Parathyroid adenoma (tissue), 2 donors: Measurements from ENCODE around the gene TRIM28.

Experiments used
- H2AFZ ChIP-seq: fragments of 300-600 bp; sonication (generic); one replicate; pipeline ENCODE4 v1.7.0; 2017; ENCODE audit warnings: antibody characterized with exemption, mild to moderate bottlenecking
- H3K27ac ChIP-seq: fragments of 300-600 bp; sonication (generic); one replicate; pipeline ENCODE4 v1.7.0; 2017
- H3K27me3 ChIP-seq: fragments of 300-600 bp; sonication (generic); one replicate; pipeline ENCODE4 v1.7.0; 2017; ENCODE audit warnings: low read length; ENCODE audit not compliant: control insufficient read depth, insufficient read depth
- H3K36me3 ChIP-seq: fragments of 300-600 bp; sonication (generic); one replicate; pipeline ENCODE4 v1.7.0; 2017; ENCODE audit warnings: low read length; ENCODE audit not compliant: control insufficient read depth, insufficient read depth
- H3K4me1 ChIP-seq: fragments of 300-600 bp; sonication (generic); one replicate; pipeline ENCODE4 v1.7.0; 2017; ENCODE audit warnings: control low read depth
- H3K4me2 ChIP-seq: fragments of 300-600 bp; sonication (generic); one replicate; pipeline ENCODE4 v1.7.0; 2017; ENCODE audit warnings: low read length
- H3K4me3 ChIP-seq: fragments of 300-600 bp; sonication (generic); one replicate; pipeline ENCODE4 v1.7.0; 2017; ENCODE audit warnings: low read depth, low read length
- H3K79me2 ChIP-seq: fragments of 300-600 bp; sonication (generic); one replicate; pipeline ENCODE4 v1.7.0; 2017; ENCODE audit warnings: control low read depth
- H3K9ac ChIP-seq: fragments of 300-600 bp; sonication (generic); one replicate; pipeline ENCODE4 v1.7.0; 2017; ENCODE audit warnings: mild to moderate bottlenecking
- H3K9me3 ChIP-seq: fragments of 300-600 bp; sonication (generic); one replicate; pipeline ENCODE4 v1.7.0; 2017; ENCODE audit warnings: low read length; ENCODE audit not compliant: control insufficient read depth
- CTCF ChIP-seq: fragments of 300-600 bp; sonication (generic); IDR thresholded peaks from one replicate; pipeline ENCODE4 v1.7.0; 2017; ENCODE audit warnings: antibody characterized with exemption, mild to moderate bottlenecking
- donor health status: primary hyperparathyroidism.

Gene TRIM28

GRCh38 chr19:58513213-58513693 lies 30.6 kb upstream of the TRIM28 start:
- Histone ChIP-seq H2AFZ (peak overlapping the region; percentile 79), H3K4me3 (no peak overlapping the region), H3K27me3 (no peaks in the 10 kb centered on the region), H3K4me1 (peaks cover 8% of the 10 kb centered on the region), H3K79me2 (peaks cover 35% of the 10 kb centered on the region), H3K36me3 (no peaks in the 10 kb centered on the region), H3K9me3 (no peaks in the 10 kb centered on the region), H3K9ac (no peak overlapping the region), H3K4me2 (peak overlapping the region; percentile 69), H3K27ac (peak overlapping the region; percentile 65)
- no peak for TF ChIP-seq CTCF

DNA sequence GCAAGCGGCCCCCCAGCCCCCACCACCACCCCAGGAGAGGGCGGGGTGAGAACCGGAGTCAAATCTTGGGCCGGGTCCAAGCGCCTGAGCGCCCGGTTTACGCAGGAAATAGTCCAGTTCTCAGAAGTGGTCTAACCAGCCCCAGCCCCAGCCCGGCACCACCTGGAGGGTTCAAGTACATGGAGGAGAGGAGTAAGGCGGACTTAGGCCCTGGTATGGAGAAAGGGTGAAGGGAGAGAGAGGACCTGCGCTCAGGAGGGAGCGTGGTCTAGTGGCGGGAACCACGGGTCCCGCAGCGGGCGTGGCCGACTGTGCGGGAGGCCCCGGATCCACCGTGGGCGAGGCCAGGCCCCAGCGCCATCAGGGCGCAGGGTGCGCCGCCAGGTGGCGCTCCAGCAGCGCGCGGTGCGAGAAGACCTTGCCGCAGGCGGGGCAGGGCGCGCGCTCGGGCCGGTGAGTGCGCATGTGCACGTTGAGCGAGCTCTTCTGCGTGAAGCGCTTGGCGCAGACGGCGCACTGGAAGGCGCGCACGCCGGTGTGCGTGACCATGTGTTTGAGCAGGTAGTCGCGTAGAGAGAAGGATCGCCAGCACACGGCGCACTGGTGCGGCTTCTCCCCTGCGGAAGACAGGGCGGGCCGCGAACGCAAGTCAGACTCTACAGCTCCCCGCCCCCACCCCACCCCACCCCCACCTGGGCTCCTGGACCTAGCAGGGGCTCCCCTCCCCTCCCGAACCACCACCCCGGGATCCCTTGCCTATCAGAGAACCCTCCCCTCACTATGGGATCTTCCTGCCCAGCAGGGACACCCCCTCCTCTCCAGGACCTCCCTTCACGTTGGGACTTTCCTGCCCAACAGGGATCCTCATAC lies 29.9 kb upstream of the TRIM28 start:
- Histone ChIP-seq H3K79me2 (peaks cover 36% of the 10 kb centered on the region), H2AFZ (peak overlapping the region; percentile 79), H3K36me3 (no peaks in the 10 kb centered on the region), H3K9me3 (no peaks in the 10 kb centered on the region), H3K27me3 (no peaks in the 10 kb centered on the region), H3K27ac (peak overlapping the region; percentile 65), H3K9ac (no peak overlapping the region), H3K4me1 (peaks cover 9% of the 10 kb centered on the region), H3K4me2 (peak overlapping the region; percentile 69), H3K4me3 (peak overlapping the region; percentile 42)
- peak; percentile 93 for TF ChIP-seq CTCF

GRCh38 chr19:58514564-58515022 lies 29.3 kb upstream of the TRIM28 start:
- H3K9ac ChIP-seq, result no peak overlapping the region
- peaks cover 9% of the 10 kb centered on the region for H3K4me1 ChIP-seq
- no peak overlapping the region for H2AFZ ChIP-seq
- peaks cover 36% of the 10 kb centered on the region for H3K79me2 ChIP-seq
- no peak overlapping the region for H3K27ac ChIP-seq
- no peak for TF ChIP-seq CTCF
- no peaks in the 10 kb centered on the region for H3K9me3 ChIP-seq
- no peaks in the 10 kb centered on the region for H3K27me3 ChIP-seq
- no peaks in the 10 kb centered on the region for H3K36me3 ChIP-seq
- peak overlapping the region; percentile 42 for H3K4me2 ChIP-seq
- H3K4me3 ChIP-seq, result no peak overlapping the region

DNA sequence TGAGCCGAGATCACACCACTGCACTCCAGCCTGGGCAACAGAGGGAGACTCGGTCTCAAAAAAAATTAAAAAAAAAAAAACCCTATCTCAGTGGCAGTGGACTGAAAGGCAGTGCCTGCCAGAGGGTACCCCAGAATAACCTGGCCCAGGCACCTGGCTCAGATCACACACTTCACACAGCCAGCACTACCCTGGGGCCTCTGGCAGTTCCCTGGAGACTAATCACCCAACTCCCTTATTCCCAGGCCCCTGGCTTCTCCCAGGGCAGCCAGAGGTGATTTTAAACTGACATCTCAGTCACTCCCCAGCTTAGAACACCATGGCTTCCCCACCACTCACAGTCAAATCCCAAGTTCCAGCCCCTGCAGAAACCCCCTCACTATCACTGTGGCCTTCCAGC lies 28.6 kb upstream of the TRIM28 start:
- peaks cover 9% of the 10 kb centered on the region for H3K4me1 ChIP-seq
- H3K4me2 ChIP-seq, result no peak overlapping the region
- H2AFZ ChIP-seq, result no peak overlapping the region
- H3K4me3 ChIP-seq, result no peak overlapping the region
- no peak overlapping the region for H3K9ac ChIP-seq
- no peaks in the 10 kb centered on the region for H3K36me3 ChIP-seq
- TF ChIP-seq CTCF, result no peak
- H3K27ac ChIP-seq, result no peak overlapping the region
- no peaks in the 10 kb centered on the region for H3K9me3 ChIP-seq
- H3K79me2 ChIP-seq, result peaks cover 36% of the 10 kb centered on the region
- H3K27me3 ChIP-seq, result no peaks in the 10 kb centered on the region
